ENCODE results near the gene PLOD3. TPM values are rescaled to one million over a fixed set of nuclear protein-coding genes. Genes with fewer than 3 reads are reported as not detected.

The PLOD3 gene
- total RNA-seq, 1 experiment from 2014 or later, result 112 TPM

GRCh38 chr7:101245147-101245668 lies 27.8 kb upstream of the PLOD3 start:
- POLR2A ChIA-PET, result interaction anchor here (1.4 kb wide), 1 partner anchor 28 kb away, joined by 10 read pairs; the partner anchor contains the start of genes PLOD3 and ZNHIT1
- H3K9me3 Mint-ChIP-seq (ENCODE audit: unreplicated experiment), result no peaks in the 10 kb centered on the region
- peak overlapping the region; percentile 93 for H3K27ac Mint-ChIP-seq (ENCODE audit: unreplicated experiment)
- no peak for DNase-seq
- BruUV-seq (replicated peaks), result no TSS peak
- H3K4me1 ChIP-seq, result peaks cover 13% of the 10 kb centered on the region; the same call in 1 of the 2 replicates
- H3K27me3 ChIP-seq (replicated peaks; ENCODE audit: control insufficient read depth, insufficient read depth, low read length), result no peaks in the 10 kb centered on the region
- no peak for TF ChIP-seq CTCF (IDR thresholded peaks at IDR 0.05; ENCODE audit: insufficient read depth in 1 of 2, low read depth in 1 of 2, low read length in 1 of 2, severe bottlenecking in 1 of 2, unreplicated experiment in 1 of 2)
- no peaks in the 10 kb centered on the region; the same call in none of the 2 replicates for H3K36me3 ChIP-seq (ENCODE audit: control insufficient read depth, insufficient read depth, low read length)
- peaks cover 38% of the 10 kb centered on the region for H3K36me3 Mint-ChIP-seq (ENCODE audit: insufficient read depth, unreplicated experiment)
- CTCF ChIA-PET, result interaction anchor here (1.0 to 2.3 kb wide), 5 partner anchors 11 to 264 kb away, joined by 14 to 49 read pairs (median 29); partner anchors contain the start of genes PLOD3 and ZNHIT1
- H3K27me3 Mint-ChIP-seq (ENCODE audit: insufficient read depth, unreplicated experiment), result no peaks in the 10 kb centered on the region
- peaks cover 10% of the 10 kb centered on the region for H3K4me1 Mint-ChIP-seq (ENCODE audit: low read depth, unreplicated experiment)
- peak overlapping the region; percentile 95 for H3K4me3 ChIP-seq (ENCODE audit: low read depth, low read length)
- no peaks in the 10 kb centered on the region for H3K9me3 ChIP-seq
- intact Hi-C loops (cut with micrococcal nuclease; ENCODE audit: unreplicated experiment), result no loop called here
- peak overlapping the region; percentile 92 for H3K4me3 Mint-ChIP-seq (ENCODE audit: unreplicated experiment)

- Histone ChIP-seq H3K4me1 (peaks cover 13% of the 10 kb centered on the region; the same call in 1 of the 2 replicates), H3K4me3 (ENCODE audit: low read depth, low read length) (peak within 1 kb of the TSS; percentile 95), H3K9me3 (no peaks in the 10 kb centered on the region), H3K36me3 (ENCODE audit: control insufficient read depth, insufficient read depth, low read length) (no peaks in the 10 kb centered on the region; the same call in none of the 2 replicates), H3K27me3 (replicated peaks; ENCODE audit: control insufficient read depth, insufficient read depth, low read length) (no peaks in the 10 kb centered on the region)
- no peaks in the 10 kb centered on the region for H3K9me3 Mint-ChIP-seq (ENCODE audit: unreplicated experiment)
- H3K36me3 Mint-ChIP-seq (ENCODE audit: insufficient read depth, unreplicated experiment), result peaks cover 40% of the 10 kb centered on the region
- intact Hi-C loops (cut with micrococcal nuclease; ENCODE audit: unreplicated experiment), result loop anchor here (1.0 kb wide), 5 partner anchors 8 to 100 kb away; partner anchors contain the start of gene ZNHIT1
- peak within 1 kb of the TSS; percentile 93 for H3K27ac Mint-ChIP-seq (ENCODE audit: unreplicated experiment)
- TF ChIP-seq CTCF (IDR thresholded peaks at IDR 0.05; ENCODE audit: insufficient read depth in 1 of 2, low read depth in 1 of 2, low read length in 1 of 2, severe bottlenecking in 1 of 2, unreplicated experiment in 1 of 2), result peak; percentile 93 to 95
- H3K4me3 Mint-ChIP-seq (ENCODE audit: unreplicated experiment), result peak within 1 kb of the TSS; percentile 92
- H3K27me3 Mint-ChIP-seq (ENCODE audit: insufficient read depth, unreplicated experiment), result no peaks in the 10 kb centered on the region
- ChIA-PET CTCF (interaction anchor here (0.6 to 2.3 kb wide), 14 partner anchors 8 to 385 kb away, joined by 3 to 49 read pairs (median 6); partner anchors contain the start of genes PLOD3 and ZNHIT1), POLR2A (interaction anchor here (0.7 to 1.4 kb wide), 4 partner anchors 8 to 63 kb away, joined by 3 to 10 read pairs (median 4); partner anchors contain the start of genes PLOD3 and ZNHIT1)
- peaks cover 10% of the 10 kb centered on the region for H3K4me1 Mint-ChIP-seq (ENCODE audit: low read depth, unreplicated experiment)
- no TSS peak for BruUV-seq (replicated peaks)
- peak; percentile 94 to 95 for DNase-seq
These were observed 27.2 kb upstream of the PLOD3 start, which contains the start of gene FIS1 for GRCh38 chr7:101244375-101245146. Gene FIS1 (minus strand): TSS chr7:101245081. CDS start chr7:101245004, 77 bp downstream.

Measured in Caco-2 (cell line).